PC-9 (cell line): Measurements from ENCODE around the gene DISC1. TPM values are rescaled to one million over a fixed set of nuclear protein-coding genes. Genes with fewer than 3 reads are reported as not detected.

Source experiments
- BruUV-seq: library from RNA; stranded (reverse); fragments of 400-500 nt; replicated peaks from 2 replicates; lab custom pipeline; 2021; lab: Mats Ljungman, UMichigan
- CTCF ChIA-PET: fragments of 300-600 bp; sonication (Branson Sonifier 250); formaldehyde crosslinking; loops from one replicate; lab custom pipeline; 2022; ENCODE audit warnings: antibody characterized with exemption; lab: Charles Lee
- POLR2A ChIA-PET: fragments of 300-600 bp; sonication (Branson Sonifier 250); formaldehyde crosslinking; loops from one replicate; lab custom pipeline; 2022; ENCODE audit warnings: antibody characterized with exemption; ENCODE audit not compliant: unreplicated experiment; lab: Charles Lee
- DNase-seq, 2 experiments: peaks; one replicate each; pipeline versions ENCODE4 v3.0.0 to v3.0.0-alpha.2; 2015 to 2022; ENCODE audit warnings: mixed read lengths in 1 of 2
- H2AFZ ChIP-seq: fragments of 200-600 bp; sonication (generic); 2 replicates; pipeline ENCODE4 v1.8.1; 2017; ENCODE audit warnings: antibody characterized with exemption
- H3F3A ChIP-seq: fragments of 200-600 bp; sonication (generic); 2 replicates; pipeline ENCODE4 v1.8.1; 2017; ENCODE audit warnings: antibody characterized with exemption, mild to moderate bottlenecking, low read depth; ENCODE audit not compliant: insufficient read depth
- H3K27ac ChIP-seq: fragments of 200-600 bp; sonication (generic); 2 replicates; pipeline ENCODE4 v1.6.1; 2016; ENCODE audit warnings: mixed run types
- H3K27me3 ChIP-seq: fragments of 200-600 bp; sonication (generic); 2 replicates; pipeline ENCODE4 v1.6.1; 2016; ENCODE audit warnings: low read depth, mixed run types; ENCODE audit not compliant: insufficient read depth
- H3K36me3 ChIP-seq: fragments of 200-600 bp; sonication (generic); 2 replicates; pipeline ENCODE4 v1.6.1; 2016; ENCODE audit warnings: low read depth, mixed run types
- H3K4me1 ChIP-seq: fragments of 200-600 bp; sonication (generic); replicated peaks from 2 replicates; pipeline ENCODE4 v1.6.1; 2016; ENCODE audit warnings: mixed run types; ENCODE audit not compliant: insufficient read depth
- H3K4me2 ChIP-seq: fragments of 200-600 bp; sonication (generic); 2 replicates; pipeline ENCODE4 v1.6.1; 2017; ENCODE audit warnings: mixed run types
- H3K4me3 ChIP-seq: fragments of 200-600 bp; sonication (generic); 2 replicates; pipeline ENCODE4 v1.6.1; 2016; ENCODE audit warnings: mixed run types
- H3K79me2 ChIP-seq: fragments of 200-600 bp; sonication (generic); 2 replicates; pipeline ENCODE4 v1.6.1; 2017; ENCODE audit warnings: low read depth, mixed run types
- H3K9me2 ChIP-seq: fragments of 200-600 bp; sonication (generic); 2 replicates; pipeline ENCODE4 v1.8.1; 2017; ENCODE audit warnings: mild to moderate bottlenecking; ENCODE audit not compliant: insufficient read depth
- H3K9me3 ChIP-seq: fragments of 200-600 bp; sonication (generic); 2 replicates; pipeline ENCODE4 v1.8.1; 2016; ENCODE audit warnings: low read depth; ENCODE audit not compliant: insufficient read depth
- H4K20me1 ChIP-seq: fragments of 200-600 bp; sonication (generic); 2 replicates; pipeline ENCODE4 v1.8.1; 2017; ENCODE audit not compliant: insufficient read depth
- EZH2 ChIP-seq: fragments of 200-600 bp; sonication (generic); IDR thresholded peaks from 2 replicates; pipeline ENCODE4 v1.8.0; 2017; ENCODE audit warnings: antibody characterized with exemption, low read depth
- intact Hi-C: fragments of 100-400 bp; cut with micrococcal nuclease; formaldehyde crosslinking; loops from one replicate; pipeline ENCODE4 v1.10.0; 2022; ENCODE audit not compliant: unreplicated experiment
- total RNA-seq: library from RNA; stranded (reverse); gene quantifications from 2 replicates; pipeline ENCODE4 v1.2.3, GENCODE V29; 2021
- TF ChIP-seq, protein P1 (sequence below): fragments of 200-600 bp; sonication (generic); conservative IDR thresholded peaks from 2 replicates; pipeline ENCODE4 v1.6.1; 2017; ENCODE audit warnings: mixed run types, antibody characterized with exemption, mild to moderate bottlenecking, moderate library complexity

Gene DISC1
- total RNA-seq, 1 experiment from 2014 or later, result 7.4 TPM

DNA sequence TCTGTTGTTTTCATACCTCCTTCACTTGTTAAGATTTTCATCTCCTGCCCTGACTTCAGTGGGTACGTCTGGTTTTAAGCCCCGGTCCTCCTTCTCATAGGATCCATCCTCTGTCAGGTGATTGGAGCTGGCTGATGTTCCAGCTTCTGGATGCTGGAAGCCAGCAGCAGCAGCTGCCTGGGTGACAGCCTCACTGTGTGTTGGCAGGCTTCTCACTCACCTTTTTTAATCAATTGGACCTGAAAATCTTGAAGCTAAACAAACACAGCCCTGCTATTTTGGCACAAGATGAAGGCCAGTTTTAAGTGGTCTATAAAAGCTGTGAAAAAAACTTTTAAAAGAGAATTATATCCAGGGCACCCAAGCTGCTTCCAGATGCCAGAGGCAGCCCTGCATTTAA lies 181.0 kb downstream of the DISC1 start:
- H3K79me2 ChIP-seq, result no peaks in the 10 kb centered on the region
- ChIA-PET POLR2A (interaction anchor here (0.7 kb wide), 1 partner anchor 1264 kb away, joined by 4 read pairs; no protein-coding TSS in a partner anchor), CTCF (no interaction called here)
- no peaks in the 10 kb centered on the region for H3K36me3 ChIP-seq
- BruUV-seq, result no TSS peak
- H3K4me1 ChIP-seq, result no peaks in the 10 kb centered on the region
- TF ChIP-seq, protein P1, sequence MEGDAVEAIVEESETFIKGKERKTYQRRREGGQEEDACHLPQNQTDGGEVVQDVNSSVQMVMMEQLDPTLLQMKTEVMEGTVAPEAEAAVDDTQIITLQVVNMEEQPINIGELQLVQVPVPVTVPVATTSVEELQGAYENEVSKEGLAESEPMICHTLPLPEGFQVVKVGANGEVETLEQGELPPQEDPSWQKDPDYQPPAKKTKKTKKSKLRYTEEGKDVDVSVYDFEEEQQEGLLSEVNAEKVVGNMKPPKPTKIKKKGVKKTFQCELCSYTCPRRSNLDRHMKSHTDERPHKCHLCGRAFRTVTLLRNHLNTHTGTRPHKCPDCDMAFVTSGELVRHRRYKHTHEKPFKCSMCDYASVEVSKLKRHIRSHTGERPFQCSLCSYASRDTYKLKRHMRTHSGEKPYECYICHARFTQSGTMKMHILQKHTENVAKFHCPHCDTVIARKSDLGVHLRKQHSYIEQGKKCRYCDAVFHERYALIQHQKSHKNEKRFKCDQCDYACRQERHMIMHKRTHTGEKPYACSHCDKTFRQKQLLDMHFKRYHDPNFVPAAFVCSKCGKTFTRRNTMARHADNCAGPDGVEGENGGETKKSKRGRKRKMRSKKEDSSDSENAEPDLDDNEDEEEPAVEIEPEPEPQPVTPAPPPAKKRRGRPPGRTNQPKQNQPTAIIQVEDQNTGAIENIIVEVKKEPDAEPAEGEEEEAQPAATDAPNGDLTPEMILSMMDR, result no peak
- no peak for TF ChIP-seq EZH2
- no peaks in the 10 kb centered on the region for H3K9me3 ChIP-seq
- no peaks in the 10 kb centered on the region for H3F3A ChIP-seq
- H3K9me2 ChIP-seq, result no peaks in the 10 kb centered on the region
- no peaks in the 10 kb centered on the region for H4K20me1 ChIP-seq
- H3K4me2 ChIP-seq, result no peak overlapping the region
- intact Hi-C loops, result no loop called here
- no peak for DNase-seq
- no peak overlapping the region for H3K27ac ChIP-seq
- H2AFZ ChIP-seq, result no peak overlapping the region
- H3K27me3 ChIP-seq, result no peaks in the 10 kb centered on the region
- no peak overlapping the region for H3K4me3 ChIP-seq

DNA sequence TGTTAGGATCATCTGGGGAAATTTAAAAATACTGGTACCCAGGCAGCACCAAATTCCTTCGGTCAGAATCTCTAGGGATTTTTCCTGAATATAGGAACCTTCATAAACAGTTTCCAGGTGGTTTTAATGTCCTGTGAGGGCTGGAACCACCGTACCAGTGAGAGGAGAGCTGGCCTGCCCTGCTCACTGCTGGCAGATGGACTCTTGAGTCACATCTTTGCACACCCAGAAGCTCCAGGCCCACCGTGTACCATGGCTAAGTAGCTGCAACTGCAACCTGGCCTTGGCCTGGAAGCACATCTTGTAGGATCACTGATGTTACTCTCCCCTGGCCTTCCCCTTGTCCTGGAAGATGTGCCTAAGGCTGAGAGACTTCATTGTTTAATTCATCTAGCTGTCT lies 181.5 kb downstream of the DISC1 start:
- no peak overlapping the region for H3K4me2 ChIP-seq
- no peaks in the 10 kb centered on the region for H3K4me1 ChIP-seq
- H3K9me2 ChIP-seq, result no peaks in the 10 kb centered on the region
- POLR2A ChIA-PET, result interaction anchor here (0.7 kb wide), 1 partner anchor 1263 kb away, joined by 4 read pairs; no protein-coding TSS in a partner anchor
- no peak overlapping the region for H2AFZ ChIP-seq
- no peaks in the 10 kb centered on the region for H3K27me3 ChIP-seq
- CTCF ChIA-PET, result no interaction called here
- no peaks in the 10 kb centered on the region for H3K9me3 ChIP-seq
- no peak overlapping the region for H3K27ac ChIP-seq
- H3F3A ChIP-seq, result no peaks in the 10 kb centered on the region
- H3K4me3 ChIP-seq, result no peak overlapping the region
- no TSS peak for BruUV-seq
- TF ChIP-seq, protein P1, result no peak
- no peak for TF ChIP-seq EZH2
- no peaks in the 10 kb centered on the region for H3K79me2 ChIP-seq
- no peak for DNase-seq
- no peaks in the 10 kb centered on the region for H3K36me3 ChIP-seq
- intact Hi-C loops, result no loop called here
- no peaks in the 10 kb centered on the region for H4K20me1 ChIP-seq

GRCh38 chr1:231808990-231809389 lies 182.4 kb downstream of the DISC1 start:
- CTCF ChIA-PET, result no interaction called here
- no peak overlapping the region for H3K4me3 ChIP-seq
- no peak for TF ChIP-seq EZH2
- TF ChIP-seq, protein P1, result no peak
- H3K27me3 ChIP-seq, result no peaks in the 10 kb centered on the region
- no peak overlapping the region for H2AFZ ChIP-seq
- no peaks in the 10 kb centered on the region for H3F3A ChIP-seq
- no peaks in the 10 kb centered on the region for H3K36me3 ChIP-seq
- no peak overlapping the region for H3K4me2 ChIP-seq
- H3K79me2 ChIP-seq, result no peaks in the 10 kb centered on the region
- H3K4me1 ChIP-seq, result no peaks in the 10 kb centered on the region
- BruUV-seq, result no TSS peak
- POLR2A ChIA-PET, result no interaction called here
- H3K27ac ChIP-seq, result no peak overlapping the region
- intact Hi-C loops, result no loop called here
- no peak for DNase-seq
- no peaks in the 10 kb centered on the region for H4K20me1 ChIP-seq
- H3K9me2 ChIP-seq, result no peaks in the 10 kb centered on the region
- no peaks in the 10 kb centered on the region for H3K9me3 ChIP-seq
